Measurements from ENCODE around the gene DOC2A. TPM values are rescaled to one million over a fixed set of nuclear protein-coding genes. Genes with fewer than 3 reads are reported as not detected.

DOC2A gene
- 1.5 to 2.5 TPM (median 2.0 TPM) in 5 replicates for total RNA-seq (2022; extraction: Qiagen RNA extraction)

GRCh38 chr16:30010844-30011713 lies at the start of gene DOC2A:
TSS of gene DOC2A (minus strand) at chr16:30011027. CDS start at chr16:30010222, 805 bp downstream.

GRCh38 chr16:30030841-30031413 lies 20.1 kb upstream of the DOC2A start, which contains the start of gene TLCD3B:
TSS of gene TLCD3B (minus strand) at chr16:30031271. CDS start at chr16:30030527, 744 bp downstream.

GRCh38 chr16:30022887-30023286 lies 12.1 kb upstream of the DOC2A start, which contains the start of gene C16orf92:
TSS of gene C16orf92 (plus strand) at chr16:30023198. CDS start at chr16:30023341, 143 bp downstream.

GRCh38 chr16:29995911-29996765 lies 14.7 kb downstream of the DOC2A start, which contains the start of gene INO80E:
TSS of gene INO80E (plus strand) at chr16:29996241. CDS start at chr16:29996311, 70 bp downstream.

GRCh38 chr16:29995324-29995910 lies 15.4 kb downstream of the DOC2A start, which contains the start of gene HIRIP3:
TSS of gene HIRIP3 (minus strand) at chr16:29995617. CDS start at chr16:29995605, 12 bp downstream.

GRCh38 chr16:29973384-29974246 lies 37.2 kb downstream of the DOC2A start, which contains the start of gene TAOK2:
TSS of gene TAOK2 (plus strand) at chr16:29973868. CDS start at chr16:29977773, 3,905 bp downstream.

GRCh38 chr16:29961479-29962343 lies 49.1 kb downstream of the DOC2A start, which contains the start of gene TMEM219:
TSS of gene TMEM219 (plus strand) at chr16:29962079. CDS start at chr16:29963144, 1,065 bp downstream.

Other genes starting within 250 kb of the DOC2A start
- gene ZG16, start 232.8 kb downstream of the DOC2A start, total RNA-seq (2022; extraction: Qiagen RNA extraction) = not detected in 5 replicates
- 86.4 to 92.6 TPM (median 90.5 TPM) in 5 replicates for gene KIF22, start 220.3 kb downstream of the DOC2A start, total RNA-seq (2022; extraction: Qiagen RNA extraction)
- 160 to 170 TPM (median 168 TPM) in 5 replicates for gene MAZ, start 204.5 kb downstream of the DOC2A start, total RNA-seq (2022; extraction: Qiagen RNA extraction)
- 0.26 to 0.52 TPM (median 0.31 TPM) in 5 replicates for gene PRRT2, start 198.8 kb downstream of the DOC2A start, total RNA-seq (2022; extraction: Qiagen RNA extraction)
- 38.6 to 43.2 TPM (median 40.7 TPM) in 5 replicates for gene PAGR1, start 194.9 kb downstream of the DOC2A start, total RNA-seq (2022; extraction: Qiagen RNA extraction)
- gene MVP, start 190.6 kb downstream of the DOC2A start, total RNA-seq (2022; extraction: Qiagen RNA extraction) = 131 to 146 TPM (median 140 TPM) in 5 replicates
- gene CDIPT, start 147.8 kb downstream of the DOC2A start, total RNA-seq (2022; extraction: Qiagen RNA extraction) = 67.9 to 92.6 TPM (median 87.4 TPM) in 5 replicates
- 18.2 to 22.4 TPM (median 20.4 TPM) in 5 replicates for gene SEZ6L2, start 111.5 kb downstream of the DOC2A start, total RNA-seq (2022; extraction: Qiagen RNA extraction)
- 15.8 to 26.9 TPM (median 23.3 TPM) in 5 replicates for gene ASPHD1, start 110.5 kb downstream of the DOC2A start, total RNA-seq (2022; extraction: Qiagen RNA extraction)
- 12.0 to 15.5 TPM (median 13.9 TPM) in 5 replicates for gene KCTD13, start 84.8 kb downstream of the DOC2A start, total RNA-seq (2022; extraction: Qiagen RNA extraction)
- gene TMEM219, start 48.9 kb downstream of the DOC2A start, total RNA-seq (2022; extraction: Qiagen RNA extraction) = 83.5 to 102 TPM (median 96.1 TPM) in 5 replicates
- 28.0 to 31.9 TPM (median 30.9 TPM) in 5 replicates for gene TAOK2, start 37.2 kb downstream of the DOC2A start, total RNA-seq (2022; extraction: Qiagen RNA extraction)
- gene HIRIP3, start 15.4 kb downstream of the DOC2A start, total RNA-seq (2022; extraction: Qiagen RNA extraction) = 14.5 to 17.7 TPM (median 15.5 TPM) in 5 replicates
- gene INO80E, start 14.8 kb downstream of the DOC2A start, total RNA-seq (2022; extraction: Qiagen RNA extraction) = 94.8 to 122 TPM (median 102 TPM) in 5 replicates
- not detected in 5 replicates for gene C16orf92, start 12.2 kb upstream of the DOC2A start, total RNA-seq (2022; extraction: Qiagen RNA extraction)
- gene TLCD3B, start 20.2 kb upstream of the DOC2A start, total RNA-seq (2022; extraction: Qiagen RNA extraction) = 0.18 to 0.43 TPM (median 0.32 TPM) in 5 replicates
- 1,622 to 1,806 TPM (median 1,747 TPM) in 5 replicates for gene ALDOA, start 54.7 kb upstream of the DOC2A start, total RNA-seq (2022; extraction: Qiagen RNA extraction)
- gene PPP4C, start 65.0 kb upstream of the DOC2A start, total RNA-seq (2022; extraction: Qiagen RNA extraction) = 137 to 149 TPM (median 140 TPM) in 5 replicates
- 0.23 to 0.33 TPM (median 0.28 TPM) in 5 replicates for gene TBX6, start 80.9 kb upstream of the DOC2A start, total RNA-seq (2022; extraction: Qiagen RNA extraction)
- 4.2 to 10.2 TPM (median 7.7 TPM) in 5 replicates for gene YPEL3, start 85.2 kb upstream of the DOC2A start, total RNA-seq (2022; extraction: Qiagen RNA extraction)
- 1.2 to 1.5 TPM (median 1.3 TPM) in 5 replicates for gene GDPD3, start 102.5 kb upstream of the DOC2A start, total RNA-seq (2022; extraction: Qiagen RNA extraction)
- gene MAPK3, start 112.2 kb upstream of the DOC2A start, total RNA-seq (2022; extraction: Qiagen RNA extraction) = 32.3 to 36.4 TPM (median 35.2 TPM) in 5 replicates
- gene CORO1A, start 172.6 kb upstream of the DOC2A start, total RNA-seq (2022; extraction: Qiagen RNA extraction) = 1.9 to 2.9 TPM (median 2.8 TPM) in 5 replicates
- 98.3 to 218 TPM (median 209 TPM) in 5 replicates for gene BOLA2B, start 182.6 kb upstream of the DOC2A start, total RNA-seq (2022; extraction: Qiagen RNA extraction)
- gene SLX1A, start 182.8 kb upstream of the DOC2A start, total RNA-seq (2022; extraction: Qiagen RNA extraction) = 7.8 to 14.7 TPM (median 13.7 TPM) in 5 replicates
- gene SULT1A3, start 188.2 kb upstream of the DOC2A start, total RNA-seq (2022; extraction: Qiagen RNA extraction) = 4.9 to 10.8 TPM (median 7.0 TPM) in 5 replicates
- 1.7 to 3.0 TPM (median 2.7 TPM) in 5 replicates for gene NPIPB13, start 237.5 kb upstream of the DOC2A start, total RNA-seq (2022; extraction: Qiagen RNA extraction)

Data from A549 treated with Hydrocortisone at 1 μM for 4 hours (cell line).